Activated T-cell treated with anti-CD3 and anti-CD28 coated beads for 1 hour (primary cell): ENCODE data around the gene MID1.

Experiments
- DNase-seq: peaks from one replicate; pipeline ENCODE4 v3.0.0-alpha.2; 2020; ENCODE audit warnings: low read depth

MID1 gene

DNA sequence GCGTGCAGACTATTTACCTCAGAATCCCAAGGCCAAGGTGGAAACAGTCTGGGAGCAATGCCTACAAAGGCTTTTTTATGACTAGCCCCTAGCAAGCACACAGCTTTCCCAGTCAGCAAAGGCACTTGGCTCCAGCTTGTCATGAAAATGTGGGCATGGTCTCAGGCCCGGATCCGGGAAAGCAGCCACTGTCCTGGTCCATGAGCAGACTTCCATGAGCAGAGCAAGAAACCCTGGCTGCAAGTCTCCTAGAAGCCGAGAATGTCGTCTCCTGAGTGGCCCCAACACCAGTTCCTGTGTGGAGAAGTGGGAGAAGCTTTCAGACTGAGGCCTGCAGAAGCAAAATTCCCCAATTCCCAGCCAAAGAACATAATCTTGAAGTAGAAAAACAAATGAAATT, 190.5 kb downstream of the MID1 start:
- no peak for DNase-seq

- DNase-seq: no peak
These were observed 193.1 kb downstream of the MID1 start for GRCh38 chrX:10427249-10427648.

- DNase-seq: no peak
These were observed 196.7 kb downstream of the MID1 start for GRCh38 chrX:10423716-10424115.

- DNase-seq: no peak
These were observed 200.3 kb downstream of the MID1 start for GRCh38 chrX:10420134-10420533.

DNA sequence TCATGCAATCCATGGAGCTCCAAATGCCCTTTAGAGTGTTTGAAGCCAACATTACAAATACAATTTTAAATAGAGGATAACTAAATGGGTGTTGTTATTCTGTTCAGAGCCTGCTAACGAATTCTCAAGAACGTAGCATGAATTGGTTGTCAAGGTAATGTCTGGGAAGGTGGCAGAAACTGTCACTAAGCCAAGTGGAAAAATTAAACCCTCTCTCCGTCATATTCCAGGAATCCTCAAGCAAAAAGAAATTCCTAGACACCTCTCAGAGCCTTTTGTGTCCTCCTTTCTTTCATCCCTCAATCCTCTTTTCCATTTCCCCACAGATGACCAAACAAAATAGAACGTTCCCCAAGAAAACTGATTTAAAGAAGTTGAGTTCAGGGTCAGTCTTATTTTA, 204.0 kb downstream of the MID1 start:
- DNase-seq: no peak

DNA sequence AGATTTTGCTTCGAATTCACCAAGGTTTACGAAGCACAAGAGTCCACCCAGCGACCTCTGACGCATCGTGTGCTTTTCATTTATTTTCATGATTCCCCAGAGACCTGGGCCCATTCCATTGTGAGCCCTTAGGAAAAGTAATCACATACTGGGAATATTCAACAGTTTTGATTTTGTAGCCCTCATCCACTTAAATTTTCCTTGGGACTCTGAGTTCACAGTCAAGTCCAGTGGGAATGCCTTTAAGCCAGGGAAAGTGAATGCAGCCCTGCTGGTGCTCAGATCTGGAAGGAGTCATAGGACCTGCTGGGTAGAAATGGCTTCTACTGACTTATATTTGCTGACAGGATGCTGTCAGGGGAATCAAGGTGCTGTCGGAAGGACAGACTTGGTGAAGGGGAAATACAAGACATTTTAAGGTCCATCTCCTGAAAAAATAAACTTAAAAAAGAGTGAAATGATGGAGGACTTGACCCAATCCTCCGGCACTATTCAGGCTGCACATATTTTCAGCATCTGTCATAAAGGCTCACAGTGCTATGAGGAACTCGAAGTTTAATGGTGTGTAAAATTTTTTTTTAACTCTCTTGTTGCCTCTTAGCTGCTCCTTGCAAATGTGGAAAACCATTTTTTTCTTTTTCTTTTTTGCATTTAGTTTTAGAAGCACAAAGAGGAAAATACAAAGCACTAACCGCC, 204.9 kb downstream of the MID1 start:
- no peak for DNase-seq

- DNase-seq: no peak
These were observed 205.5 kb downstream of the MID1 start for GRCh38 chrX:10414862-10415261.

- no peak for DNase-seq
These were observed 206.1 kb downstream of the MID1 start for GRCh38 chrX:10414156-10414824.

GRCh38 chrX:10404436-10404835, 215.9 kb downstream of the MID1 start:
- DNase-seq: no peak

DNA sequence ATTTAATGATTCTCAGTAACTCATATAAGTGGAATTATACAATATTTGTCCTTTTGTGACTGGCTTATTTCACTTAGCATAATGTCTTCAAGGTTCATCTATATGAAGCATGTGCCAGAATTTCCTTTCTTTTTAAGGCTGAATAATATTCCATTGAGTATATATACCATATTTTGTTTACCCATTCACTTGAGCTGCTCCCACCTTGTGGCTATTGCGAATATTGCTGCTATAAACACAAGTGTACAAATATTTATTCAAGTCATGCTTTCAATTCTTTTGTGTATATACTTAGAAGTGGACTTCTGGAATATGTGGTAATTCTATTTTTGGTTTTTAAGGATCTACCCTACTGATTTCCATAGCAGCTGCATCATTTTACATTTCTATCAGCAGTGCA, 219.1 kb downstream of the MID1 start:
- DNase-seq: no peak

GRCh38 chrX:10399043-10399741, 221.2 kb downstream of the MID1 start:
- no peak for DNase-seq

DNA sequence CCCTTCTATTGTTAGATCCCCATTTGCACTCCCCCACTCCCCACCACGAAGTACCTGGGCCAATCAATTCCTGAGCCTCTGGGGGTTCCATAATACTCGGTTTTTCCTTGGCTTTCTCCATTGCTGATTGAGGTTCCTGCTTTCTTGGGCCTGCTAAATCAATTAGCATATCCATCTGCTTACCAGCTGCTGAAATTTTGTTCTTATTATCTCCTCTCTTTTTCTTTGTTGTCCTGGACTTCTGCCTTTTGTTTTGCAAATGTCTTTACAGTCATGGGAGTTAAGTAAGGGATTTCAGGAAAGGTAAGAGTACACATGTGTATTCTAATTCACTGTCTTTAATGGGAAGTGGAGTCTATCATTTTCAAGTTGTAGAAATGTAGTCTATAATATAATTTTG, 222.2 kb downstream of the MID1 start:
- DNase-seq: no peak

DNA sequence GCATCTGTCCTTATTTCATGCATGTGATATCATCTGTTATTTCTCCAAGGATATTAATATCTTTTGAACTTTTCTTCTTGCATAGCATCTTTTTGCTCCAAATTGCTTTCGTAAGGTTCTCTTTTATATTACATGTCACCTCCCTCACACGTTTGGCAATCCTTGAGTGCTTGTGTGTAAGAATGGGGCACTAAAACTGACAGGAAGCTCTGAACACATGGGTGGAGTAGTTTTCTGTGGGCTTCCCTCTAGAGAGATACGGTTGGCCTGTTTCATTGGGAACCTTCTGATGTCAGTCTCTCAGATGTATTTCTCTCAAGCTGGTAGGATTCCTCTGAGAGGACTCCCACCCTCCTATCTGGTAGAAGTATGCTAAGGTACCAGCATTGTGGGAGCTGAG, 223.0 kb downstream of the MID1 start:
- no peak for DNase-seq

DNA sequence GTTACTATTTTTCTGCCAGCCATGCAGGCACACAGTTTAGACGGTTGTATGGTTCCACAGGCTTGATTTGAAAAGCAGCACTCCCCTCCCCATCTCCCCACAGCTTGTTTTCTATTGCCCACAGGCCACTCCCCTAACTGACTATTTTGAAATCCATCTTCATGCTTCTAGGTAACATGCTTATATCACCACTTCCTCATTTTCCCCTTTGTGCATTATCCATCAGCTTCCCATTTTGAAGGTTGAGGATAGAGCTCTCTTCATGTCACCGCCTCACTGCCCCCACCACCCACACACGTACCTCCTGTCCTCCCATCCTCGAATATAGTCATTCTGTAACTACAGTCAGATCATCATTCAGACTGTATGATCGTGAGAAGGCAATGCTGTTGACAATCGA, 224.7 kb downstream of the MID1 start:
- no peak for DNase-seq
